D721Med (cell line): ENCODE data around the gene ANO10.
"Not testable (repeated sequence)": the region's sequence is repeated elsewhere in the genome, so short reads cannot be mapped to it uniquely, and the experiment has no call there.

Experiments used
- DNase-seq: peaks from one replicate; pipeline ENCODE4 v3.0.0; 2011; ENCODE audit warnings: low spot score; ENCODE audit not compliant: insufficient read length
- FAIRE-seq: peaks from 2 replicates; lab custom pipeline; 2011; peaks lifted over from hg19 to GRCh38; lab: Jason Lieb, UNC
- TF ChIP-seq, protein P1 (sequence below): IDR thresholded peaks from 2 replicates; pipeline ENCODE4 v1.5.1; 2012; ENCODE audit warnings: mild to moderate bottlenecking, control low read depth; ENCODE audit not compliant: insufficient read depth; ENCODE audit errors: missing control alignments

The ANO10 gene

GRCh38 chr3:43478118-43478785, 143.6 kb downstream of the ANO10 start:
- no peak for DNase-seq
- no peak for FAIRE-seq

GRCh38 chr3:43477600-43477999, 144.2 kb downstream of the ANO10 start:
- DNase-seq = no peak
- no peak for FAIRE-seq
- TF ChIP-seq, protein P1, sequence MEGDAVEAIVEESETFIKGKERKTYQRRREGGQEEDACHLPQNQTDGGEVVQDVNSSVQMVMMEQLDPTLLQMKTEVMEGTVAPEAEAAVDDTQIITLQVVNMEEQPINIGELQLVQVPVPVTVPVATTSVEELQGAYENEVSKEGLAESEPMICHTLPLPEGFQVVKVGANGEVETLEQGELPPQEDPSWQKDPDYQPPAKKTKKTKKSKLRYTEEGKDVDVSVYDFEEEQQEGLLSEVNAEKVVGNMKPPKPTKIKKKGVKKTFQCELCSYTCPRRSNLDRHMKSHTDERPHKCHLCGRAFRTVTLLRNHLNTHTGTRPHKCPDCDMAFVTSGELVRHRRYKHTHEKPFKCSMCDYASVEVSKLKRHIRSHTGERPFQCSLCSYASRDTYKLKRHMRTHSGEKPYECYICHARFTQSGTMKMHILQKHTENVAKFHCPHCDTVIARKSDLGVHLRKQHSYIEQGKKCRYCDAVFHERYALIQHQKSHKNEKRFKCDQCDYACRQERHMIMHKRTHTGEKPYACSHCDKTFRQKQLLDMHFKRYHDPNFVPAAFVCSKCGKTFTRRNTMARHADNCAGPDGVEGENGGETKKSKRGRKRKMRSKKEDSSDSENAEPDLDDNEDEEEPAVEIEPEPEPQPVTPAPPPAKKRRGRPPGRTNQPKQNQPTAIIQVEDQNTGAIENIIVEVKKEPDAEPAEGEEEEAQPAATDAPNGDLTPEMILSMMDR = no peak

More at GRCh38 chr3:43478118-43478785, 143.6 kb downstream of the ANO10 start:
- TF ChIP-seq, protein P1 = no peak

- DNase-seq = no peak
- TF ChIP-seq, protein P1 = no peak
- no peak for FAIRE-seq
Measured at GRCh38 chr3:43473737-43474136, 148.1 kb downstream of the ANO10 start.

DNA sequence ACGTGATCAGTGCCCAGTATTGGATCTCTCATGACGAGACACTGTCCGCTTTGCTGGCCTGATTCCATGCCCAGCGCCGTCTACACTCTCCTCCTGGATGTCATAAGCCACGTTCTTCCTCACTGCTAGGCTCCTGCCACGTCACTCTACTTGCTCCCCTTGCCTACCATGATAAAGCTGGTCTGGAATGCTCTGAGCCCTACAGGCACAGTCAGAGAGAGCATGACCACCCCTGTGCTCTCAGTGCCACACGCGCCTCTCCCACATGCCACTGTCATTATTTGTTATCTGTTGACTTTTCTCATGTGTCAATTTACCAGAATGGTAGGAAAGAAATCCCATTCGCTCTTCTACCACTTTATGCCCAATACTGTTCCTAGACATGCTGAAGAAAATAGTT, 148.6 kb downstream of the ANO10 start:
- FAIRE-seq (no peak), DNase-seq (no peak)
- TF ChIP-seq, protein P1 = no peak

DNA sequence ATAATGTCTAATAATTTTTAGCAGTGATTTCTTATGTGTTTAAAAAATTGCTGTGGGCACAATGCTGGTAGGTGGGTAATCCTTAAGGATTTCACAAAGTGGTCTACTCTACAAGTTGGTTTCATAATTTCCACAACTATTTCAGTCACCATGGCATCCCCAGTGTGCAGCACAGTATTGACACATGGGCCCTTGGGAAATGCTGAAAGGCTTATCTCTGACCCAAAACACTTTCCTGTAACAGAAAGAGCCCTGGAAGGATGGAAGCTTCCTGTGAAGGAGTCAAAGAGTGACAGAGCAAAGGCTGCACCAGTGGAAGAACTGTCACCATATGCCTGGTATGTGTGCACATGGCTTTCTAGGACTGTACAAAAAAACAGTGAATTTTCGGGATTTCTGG, 153.7 kb downstream of the ANO10 start:
- no peak for DNase-seq
- no peak for FAIRE-seq
- TF ChIP-seq, protein P1 = no peak

GRCh38 chr3:43465109-43465508, 156.7 kb downstream of the ANO10 start:
- no peak for FAIRE-seq
- TF ChIP-seq, protein P1 = no peak
- no peak for DNase-seq

- FAIRE-seq, DNase-seq: not testable (repeated sequence)
Measured at GRCh38 chr3:43462566-43462965, 159.2 kb downstream of the ANO10 start.
